Endodermal cell (in vitro differentiated cells): ENCODE measurements around the gene WIPI1. TPM values are rescaled to one million over a fixed set of nuclear protein-coding genes. Genes with fewer than 3 reads are reported as not detected.
"Not testable (repeated sequence)": the region's sequence is repeated elsewhere in the genome, so short reads cannot be mapped to it uniquely, and the experiment has no call there.

Experiments
- DNase-seq: peaks from one replicate; pipeline ENCODE4 v3.0.0-alpha.2; 2017
- H3K27ac ChIP-seq: 2 replicates; pipeline ENCODE4 v1.5.1; 2013; ENCODE audit warnings: mild to moderate bottlenecking, low read depth, low read length, moderate library complexity
- H3K27me3 ChIP-seq: 2 replicates; pipeline ENCODE4 v1.6.1; 2013; ENCODE audit warnings: mild to moderate bottlenecking, low read length, moderate library complexity; ENCODE audit not compliant: insufficient read depth, control insufficient read depth, poor library complexity, severe bottlenecking
- H3K36me3 ChIP-seq: 2 replicates; pipeline ENCODE4 v1.7.0; 2013; ENCODE audit warnings: mild to moderate bottlenecking, low read length, moderate library complexity; ENCODE audit not compliant: control insufficient read depth, insufficient read depth
- H3K4me1 ChIP-seq: one replicate; pipeline ENCODE4 v1.7.0; 2013; ENCODE audit warnings: low read length; ENCODE audit not compliant: control insufficient read depth, insufficient read depth
- H3K4me3 ChIP-seq: 2 replicates; pipeline ENCODE4 v1.5.1; 2013; ENCODE audit warnings: mild to moderate bottlenecking, low read length, moderate library complexity
- H3K9ac ChIP-seq: 2 replicates; pipeline ENCODE4 v1.6.1; 2013; ENCODE audit warnings: mild to moderate bottlenecking, low read length, moderate library complexity; ENCODE audit not compliant: poor library complexity, severe bottlenecking; ENCODE audit errors: extremely low read depth
- H3K9me3 ChIP-seq: 2 replicates; pipeline ENCODE4 v1.6.1; 2013; ENCODE audit warnings: mild to moderate bottlenecking, low read length, moderate library complexity; ENCODE audit not compliant: control insufficient read depth
- H3K27ac Mint-ChIP-seq: 2 replicates; pipeline ENCODE4 v1.8.0; 2020; ENCODE audit warnings: mixed read lengths
- H3K27me3 Mint-ChIP-seq: 2 replicates; pipeline ENCODE4 v1.8.0; 2021; ENCODE audit warnings: mild to moderate bottlenecking, mixed read lengths; ENCODE audit not compliant: insufficient read depth
- H3K36me3 Mint-ChIP-seq: 2 replicates; pipeline ENCODE4 v1.8.0; 2020; ENCODE audit warnings: low read depth, mixed read lengths
- H3K4me1 Mint-ChIP-seq: 2 replicates; pipeline ENCODE4 v1.8.0; 2020; ENCODE audit warnings: mixed read lengths
- H3K4me3 Mint-ChIP-seq: 2 replicates; pipeline ENCODE4 v1.8.0; 2020; ENCODE audit warnings: mild to moderate bottlenecking, moderate library complexity, mixed read lengths
- H3K9me3 Mint-ChIP-seq: 2 replicates; pipeline ENCODE4 v1.8.0; 2020; ENCODE audit warnings: mild to moderate bottlenecking, mixed read lengths
- WGBS, 2 experiments: methylation state at CpG; one replicate each; pipeline versions ENCODE4 v1.1.5 to v1.1.7; 2013; ENCODE audit warnings: missing lambda C conversion rate in 2 of 2, mixed read lengths in 1 of 2; ENCODE audit not compliant: insufficient coverage in 1 of 2, insufficient read length in 1 of 2; 5-methylcytosine and 5-hydroxymethylcytosine counted together
- total RNA-seq, 2 donors: library from RNA; stranded (reverse); fragmentation: NEBNext Ultra II Directional in 1 of 2; extraction: Animal tissue kit (Norgen Biotek cat#: 25700) in 1 of 2; gene quantifications; 2 replicates in 1 of 2; 3 replicates in 1 of 2; pipeline ENCODE4 v1.2.1, GENCODE V29; 2021
- TF ChIP-seq, protein P1 (sequence below): fragments of 200-600 bp; sonication (generic); conservative IDR thresholded peaks from 2 replicates; pipeline ENCODE4 v1.5.0; 2021; ENCODE audit warnings: antibody characterized with exemption, mild to moderate bottlenecking

The WIPI1 gene
- total RNA-seq, 2 donors from 2014 or later = 32.0 to 39.5 TPM

DNA sequence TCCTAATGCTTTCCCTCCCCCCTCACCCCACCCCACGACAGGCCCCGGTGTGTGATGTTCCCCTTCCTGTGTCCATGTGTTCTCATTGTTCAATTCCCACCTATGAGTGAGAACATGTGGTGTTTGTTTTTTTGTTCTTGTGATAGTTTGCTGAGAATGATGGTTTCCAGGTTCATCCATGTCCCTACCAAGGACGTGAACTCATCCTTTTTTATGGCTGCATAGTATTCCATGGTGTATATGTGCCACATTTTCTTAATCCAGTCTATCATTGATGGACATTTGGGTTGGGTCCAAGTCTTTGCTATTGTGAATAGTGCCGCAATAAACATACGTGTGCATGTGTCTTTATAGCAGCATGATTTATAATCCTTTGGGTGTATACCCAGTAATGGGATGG, 53.5 kb downstream of the WIPI1 start:
- not testable (repeated sequence) for H3K9ac ChIP-seq, H3K27ac Mint-ChIP-seq, H3K27me3 ChIP-seq, DNase-seq, H3K27me3 Mint-ChIP-seq, H3K4me1 ChIP-seq, H3K36me3 ChIP-seq, H3K9me3 ChIP-seq, H3K36me3 Mint-ChIP-seq, H3K4me3 Mint-ChIP-seq, H3K4me3 ChIP-seq, H3K27ac ChIP-seq, H3K4me1 Mint-ChIP-seq
- H3K9me3 Mint-ChIP-seq = peaks cover 30% of the 10 kb centered on the region
- WGBS, 2 experiments = 88% methylated on average over 1 of the region's 5 CpGs; no CpG with 5 or more reads in 1 of the 2 experiments

DNA sequence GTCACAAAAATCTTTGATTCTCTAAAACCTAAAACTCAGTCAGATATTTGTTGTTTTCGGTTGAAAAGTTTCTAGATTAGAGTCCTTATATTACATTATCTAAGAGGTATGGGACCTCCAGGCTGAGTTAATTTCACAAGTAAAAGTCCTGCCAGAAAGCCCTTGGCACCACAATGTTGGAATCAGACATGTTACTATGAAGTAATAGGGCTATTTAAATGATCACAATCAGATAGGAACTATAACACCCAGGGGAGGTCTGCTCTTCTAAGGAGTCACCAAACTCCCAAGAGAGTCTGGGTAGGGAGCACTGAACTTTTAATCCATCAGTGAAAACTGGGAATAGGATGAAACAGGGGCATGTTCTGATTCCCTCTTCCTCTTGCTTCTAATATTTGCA, 54.2 kb downstream of the WIPI1 start:
- H3K27ac ChIP-seq = no peak overlapping the region
- Mint-ChIP-seq H3K4me3 (no peak overlapping the region), H3K27me3 (peaks cover 4% of the 10 kb centered on the region), H3K9me3 (peaks cover 30% of the 10 kb centered on the region), H3K27ac (no peak overlapping the region), H3K4me1 (peaks cover 6% of the 10 kb centered on the region), H3K36me3 (no peaks in the 10 kb centered on the region)
- H3K36me3 ChIP-seq = no peaks in the 10 kb centered on the region
- H3K4me3 ChIP-seq = no peak overlapping the region
- H3K9me3 ChIP-seq = peaks cover 4% of the 10 kb centered on the region
- no CpG with 5 or more reads among the region's 1 CpG for WGBS, 2 experiments
- no peaks in the 10 kb centered on the region for H3K27me3 ChIP-seq
- H3K4me1 ChIP-seq = no peaks in the 10 kb centered on the region
- DNase-seq = peak; percentile 7
- H3K9ac ChIP-seq = no peak overlapping the region
- TF ChIP-seq, protein P1, sequence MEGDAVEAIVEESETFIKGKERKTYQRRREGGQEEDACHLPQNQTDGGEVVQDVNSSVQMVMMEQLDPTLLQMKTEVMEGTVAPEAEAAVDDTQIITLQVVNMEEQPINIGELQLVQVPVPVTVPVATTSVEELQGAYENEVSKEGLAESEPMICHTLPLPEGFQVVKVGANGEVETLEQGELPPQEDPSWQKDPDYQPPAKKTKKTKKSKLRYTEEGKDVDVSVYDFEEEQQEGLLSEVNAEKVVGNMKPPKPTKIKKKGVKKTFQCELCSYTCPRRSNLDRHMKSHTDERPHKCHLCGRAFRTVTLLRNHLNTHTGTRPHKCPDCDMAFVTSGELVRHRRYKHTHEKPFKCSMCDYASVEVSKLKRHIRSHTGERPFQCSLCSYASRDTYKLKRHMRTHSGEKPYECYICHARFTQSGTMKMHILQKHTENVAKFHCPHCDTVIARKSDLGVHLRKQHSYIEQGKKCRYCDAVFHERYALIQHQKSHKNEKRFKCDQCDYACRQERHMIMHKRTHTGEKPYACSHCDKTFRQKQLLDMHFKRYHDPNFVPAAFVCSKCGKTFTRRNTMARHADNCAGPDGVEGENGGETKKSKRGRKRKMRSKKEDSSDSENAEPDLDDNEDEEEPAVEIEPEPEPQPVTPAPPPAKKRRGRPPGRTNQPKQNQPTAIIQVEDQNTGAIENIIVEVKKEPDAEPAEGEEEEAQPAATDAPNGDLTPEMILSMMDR = no peak

DNA sequence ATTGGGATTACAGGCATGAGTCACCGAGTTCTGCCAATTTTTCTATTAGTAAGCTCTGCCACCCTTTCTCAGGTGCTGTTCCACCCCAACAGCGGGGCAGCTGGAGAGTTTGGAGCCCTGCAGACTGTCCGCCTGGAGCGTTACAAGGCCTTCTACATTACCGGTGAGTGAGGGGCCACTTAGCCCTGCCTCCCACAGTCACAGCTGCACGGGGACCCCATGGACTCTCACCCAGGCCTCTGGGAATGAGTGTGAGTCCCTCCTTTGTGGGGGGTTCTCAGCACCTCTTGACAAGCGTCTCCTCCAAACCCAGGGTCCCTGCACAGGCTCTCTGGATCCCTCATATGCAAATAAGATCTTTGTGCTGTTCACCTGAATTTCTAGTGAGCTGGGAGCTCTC, 56.0 kb downstream of the WIPI1 start:
- 94% methylated on average over 6 to 7 of the region's 7 CpGs for WGBS, 2 experiments
- Histone ChIP-seq H3K9me3 (peaks cover 4% of the 10 kb centered on the region), H3K4me1 (no peaks in the 10 kb centered on the region), H3K9ac (no peak overlapping the region), H3K4me3 (no peak overlapping the region), H3K27me3 (no peaks in the 10 kb centered on the region), H3K36me3 (no peaks in the 10 kb centered on the region), H3K27ac (no peak overlapping the region)
- DNase-seq = peak; percentile 42
- TF ChIP-seq, protein P1 = no peak
- Mint-ChIP-seq H3K27me3 (peaks cover 1% of the 10 kb centered on the region), H3K4me1 (peaks cover 6% of the 10 kb centered on the region), H3K9me3 (peaks cover 18% of the 10 kb centered on the region), H3K36me3 (no peaks in the 10 kb centered on the region), H3K4me3 (no peak overlapping the region), H3K27ac (no peak overlapping the region)

DNA sequence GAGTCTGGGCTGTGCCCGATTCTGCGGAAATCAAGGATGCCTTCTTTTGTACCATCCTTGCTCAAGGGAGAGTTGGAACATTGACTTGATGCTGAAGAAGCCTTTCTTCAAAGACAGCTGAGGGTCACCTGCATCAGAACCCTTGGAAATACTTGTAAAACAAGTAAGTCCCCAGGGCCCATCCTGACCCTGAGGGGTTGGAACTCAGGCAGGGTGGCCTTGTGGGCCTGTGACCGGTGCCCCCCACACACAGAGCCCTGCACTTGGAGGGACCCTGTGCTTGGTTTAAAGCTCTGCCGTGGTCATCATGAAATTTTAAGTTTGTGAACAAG, 56.9 kb downstream of the WIPI1 start:
- TF ChIP-seq, protein P1 = no peak
- 94 to 96% methylated on average over 3 to 4 of the region's 4 CpGs for WGBS, 2 experiments
- no peaks in the 10 kb centered on the region for H3K27me3 ChIP-seq
- no peak overlapping the region for H3K4me3 ChIP-seq
- DNase-seq = peak; percentile 31
- H3K9ac ChIP-seq = no peak overlapping the region
- no peaks in the 10 kb centered on the region for H3K4me1 ChIP-seq
- Mint-ChIP-seq H3K4me3 (no peak overlapping the region), H3K36me3 (no peaks in the 10 kb centered on the region), H3K27ac (no peak overlapping the region), H3K9me3 (peaks cover 12% of the 10 kb centered on the region), H3K27me3 (peaks cover 1% of the 10 kb centered on the region), H3K4me1 (peaks cover 6% of the 10 kb centered on the region)
- H3K27ac ChIP-seq = no peak overlapping the region
- peaks cover 3% of the 10 kb centered on the region for H3K9me3 ChIP-seq
- H3K36me3 ChIP-seq = no peaks in the 10 kb centered on the region
